Astrocyte (in vitro differentiated cells and primary cell): ENCODE data around the gene PLEKHG1.

Source experiments
- CTCF ChIP-seq: IDR thresholded peaks from 2 replicates; pipeline ENCODE4 v1.5.1; 2011; ENCODE audit warnings: low read depth, mild to moderate bottlenecking, inconsistent platforms, low read length, moderate library complexity; ENCODE audit not compliant: insufficient read depth
- EZH2 ChIP-seq: IDR thresholded peaks from 2 replicates; pipeline ENCODE4 v1.6.1; 2012; ENCODE audit warnings: mild to moderate bottlenecking, low read length, inconsistent platforms; ENCODE audit not compliant: insufficient read depth

- TF ChIP-seq EZH2 (no peak), CTCF (no peak)
Observed at GRCh38 chr6:150610584-150610983, 10.9 kb downstream of the PLEKHG1 start.
